Ectodermal cell (in vitro differentiated cells): ENCODE results near the gene IDH3A.

Experiments
- H3K27ac ChIP-seq: 2 replicates; pipeline ENCODE4 v1.7.0; 2013; ENCODE audit warnings: mild to moderate bottlenecking, low read depth, low read length; ENCODE audit not compliant: insufficient read depth, poor library complexity, severe bottlenecking
- H3K27me3 ChIP-seq: 2 replicates; pipeline ENCODE4 v1.7.0; 2013; ENCODE audit warnings: mild to moderate bottlenecking, low read length; ENCODE audit not compliant: insufficient read depth, control insufficient read depth, poor library complexity, severe bottlenecking
- H3K36me3 ChIP-seq: one replicate; pipeline ENCODE4 v1.7.0; 2013; ENCODE audit warnings: low read length; ENCODE audit not compliant: control insufficient read depth, insufficient read depth
- H3K4me1 ChIP-seq: one replicate; pipeline ENCODE4 v1.7.0; 2013; ENCODE audit warnings: low read length; ENCODE audit not compliant: control insufficient read depth, insufficient read depth
- H3K4me3 ChIP-seq: 2 replicates; pipeline ENCODE4 v1.7.0; 2013; ENCODE audit warnings: low read depth, low read length, control low read depth; ENCODE audit not compliant: insufficient read depth
- H3K9me3 ChIP-seq: 2 replicates; pipeline ENCODE4 v1.7.0; 2013; ENCODE audit warnings: mild to moderate bottlenecking, low read length, moderate library complexity; ENCODE audit not compliant: control insufficient read depth
- WGBS, 2 experiments: methylation state at CpG; one replicate each; pipeline ENCODE4 v1.1.7; 2013; ENCODE audit warnings: missing lambda C conversion rate in 2 of 2; 5-methylcytosine and 5-hydroxymethylcytosine counted together

IDH3A gene

DNA sequence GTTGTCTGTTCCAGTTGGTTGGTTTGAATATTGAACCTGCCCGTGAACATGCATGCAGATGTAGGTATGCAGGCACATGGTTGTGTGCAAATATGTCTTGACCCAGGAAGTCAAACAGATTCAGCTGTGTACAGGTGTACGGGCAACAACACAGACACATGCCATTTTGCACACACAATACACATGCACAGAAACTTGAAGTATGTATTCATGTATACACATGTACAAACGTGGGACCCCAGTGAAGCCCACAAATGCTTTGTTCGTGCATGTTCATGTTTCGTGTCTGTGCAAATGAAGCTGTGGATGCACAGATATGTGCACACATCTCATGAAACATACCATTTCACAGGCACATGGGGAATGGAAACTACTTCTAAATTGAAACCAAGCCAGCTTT, 30.7 kb downstream of the IDH3A start:
- H3K9me3 ChIP-seq = no peaks in the 10 kb centered on the region
- H3K4me1 ChIP-seq = no peaks in the 10 kb centered on the region
- no peaks in the 10 kb centered on the region for H3K36me3 ChIP-seq
- no peak overlapping the region for H3K27ac ChIP-seq
- WGBS, 2 experiments = 92 to 93% methylated on average over 5 of the region's 5 CpGs
- no peaks in the 10 kb centered on the region for H3K27me3 ChIP-seq
- no peak overlapping the region for H3K4me3 ChIP-seq

DNA sequence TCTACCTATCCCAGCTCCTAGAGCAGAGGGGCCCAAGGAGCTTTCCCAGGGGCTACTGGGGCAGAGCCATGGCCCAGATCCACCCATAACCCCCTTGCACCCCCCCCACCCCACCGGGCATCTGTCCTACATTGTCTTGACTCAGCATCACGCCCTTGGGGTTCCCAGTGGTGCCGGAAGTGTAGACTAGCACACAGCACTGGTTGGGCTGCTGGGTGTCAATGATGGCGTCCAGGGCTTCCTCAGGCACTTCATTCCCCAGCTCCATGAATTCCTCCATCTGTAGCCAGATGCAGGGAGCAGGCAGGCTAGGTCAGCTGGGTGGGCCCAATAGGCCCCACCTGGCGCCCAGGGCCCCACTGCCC, 33.2 kb downstream of the IDH3A start:
- 91 to 94% methylated on average over 5 of the region's 5 CpGs for WGBS, 2 experiments
- no peaks in the 10 kb centered on the region for H3K27me3 ChIP-seq

DNA sequence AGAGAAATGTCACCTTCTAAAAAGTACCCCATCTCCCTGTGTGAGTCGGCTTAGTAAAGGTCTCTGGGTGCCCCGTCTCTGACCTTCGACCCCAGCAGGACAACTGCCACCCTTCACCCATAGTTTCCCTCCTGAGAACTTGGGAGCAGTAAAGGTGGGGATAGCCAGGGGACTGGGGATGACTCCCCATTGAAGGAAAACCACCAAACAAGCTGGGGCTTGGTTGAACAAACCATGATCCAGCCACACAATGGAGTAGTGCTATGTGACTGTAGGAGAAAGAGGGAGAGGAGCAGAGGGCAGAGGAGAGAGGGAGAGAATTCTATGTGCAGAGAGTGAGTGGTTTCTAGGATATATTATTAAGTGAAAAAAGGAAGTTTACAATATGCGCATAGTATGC, 33.7 kb downstream of the IDH3A start:
- WGBS, 2 experiments = 93 to 94% methylated on average over 4 of the region's 4 CpGs
- no peaks in the 10 kb centered on the region for H3K4me1 ChIP-seq
- H3K27ac ChIP-seq = no peak overlapping the region
- H3K4me3 ChIP-seq = no peak overlapping the region
- no peaks in the 10 kb centered on the region for H3K27me3 ChIP-seq
- no peaks in the 10 kb centered on the region for H3K9me3 ChIP-seq
- no peaks in the 10 kb centered on the region for H3K36me3 ChIP-seq

More for the DNA sequence above, 33.2 kb downstream of the IDH3A start:
- Histone ChIP-seq H3K4me1 (no peaks in the 10 kb centered on the region), H3K9me3 (no peaks in the 10 kb centered on the region), H3K36me3 (no peaks in the 10 kb centered on the region), H3K4me3 (no peak overlapping the region), H3K27ac (no peak overlapping the region)

DNA sequence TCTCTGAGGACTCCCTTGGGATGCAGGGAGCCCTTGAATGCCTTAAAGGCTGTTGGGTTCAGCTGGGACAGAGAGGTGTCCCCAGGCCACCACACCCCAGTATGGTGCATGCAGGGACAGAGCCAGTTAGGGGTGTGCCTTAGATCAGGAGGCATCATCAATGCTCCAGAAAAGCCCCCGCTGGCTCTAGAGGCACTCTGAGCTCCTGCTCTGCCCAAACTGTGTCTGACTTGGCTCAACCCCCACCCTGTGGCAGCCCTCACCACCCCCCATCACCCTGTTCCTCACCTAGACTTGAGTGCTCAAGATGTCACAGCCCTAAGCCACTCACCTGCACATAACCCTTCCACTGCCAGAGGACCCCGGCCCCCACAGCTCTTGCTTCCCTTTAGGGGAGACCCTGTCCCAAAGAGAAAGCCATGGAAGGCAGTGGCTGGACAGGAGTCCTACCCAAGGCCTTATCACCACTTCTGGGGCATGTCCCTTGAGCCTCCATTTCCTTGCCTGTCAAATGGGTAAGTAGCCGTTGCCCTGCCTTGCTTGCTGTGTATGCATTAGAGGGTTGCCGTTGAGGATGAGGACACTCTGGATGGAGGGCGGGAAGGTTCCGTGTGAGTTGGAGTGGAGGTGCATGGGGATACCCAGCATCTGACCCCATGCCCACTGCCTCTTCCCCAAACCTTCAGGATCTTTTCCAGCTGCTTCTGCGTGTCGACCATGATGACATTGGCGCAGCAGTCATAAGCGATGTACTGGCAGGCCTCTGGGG, 43.8 kb downstream of the IDH3A start:
- Histone ChIP-seq H3K36me3 (no peaks in the 10 kb centered on the region), H3K4me3 (no peak overlapping the region), H3K9me3 (no peaks in the 10 kb centered on the region), H3K4me1 (no peaks in the 10 kb centered on the region), H3K27me3 (no peaks in the 10 kb centered on the region), H3K27ac (no peak overlapping the region)
- 95% methylated on average over 10 of the region's 10 CpGs for WGBS, 2 experiments

DNA sequence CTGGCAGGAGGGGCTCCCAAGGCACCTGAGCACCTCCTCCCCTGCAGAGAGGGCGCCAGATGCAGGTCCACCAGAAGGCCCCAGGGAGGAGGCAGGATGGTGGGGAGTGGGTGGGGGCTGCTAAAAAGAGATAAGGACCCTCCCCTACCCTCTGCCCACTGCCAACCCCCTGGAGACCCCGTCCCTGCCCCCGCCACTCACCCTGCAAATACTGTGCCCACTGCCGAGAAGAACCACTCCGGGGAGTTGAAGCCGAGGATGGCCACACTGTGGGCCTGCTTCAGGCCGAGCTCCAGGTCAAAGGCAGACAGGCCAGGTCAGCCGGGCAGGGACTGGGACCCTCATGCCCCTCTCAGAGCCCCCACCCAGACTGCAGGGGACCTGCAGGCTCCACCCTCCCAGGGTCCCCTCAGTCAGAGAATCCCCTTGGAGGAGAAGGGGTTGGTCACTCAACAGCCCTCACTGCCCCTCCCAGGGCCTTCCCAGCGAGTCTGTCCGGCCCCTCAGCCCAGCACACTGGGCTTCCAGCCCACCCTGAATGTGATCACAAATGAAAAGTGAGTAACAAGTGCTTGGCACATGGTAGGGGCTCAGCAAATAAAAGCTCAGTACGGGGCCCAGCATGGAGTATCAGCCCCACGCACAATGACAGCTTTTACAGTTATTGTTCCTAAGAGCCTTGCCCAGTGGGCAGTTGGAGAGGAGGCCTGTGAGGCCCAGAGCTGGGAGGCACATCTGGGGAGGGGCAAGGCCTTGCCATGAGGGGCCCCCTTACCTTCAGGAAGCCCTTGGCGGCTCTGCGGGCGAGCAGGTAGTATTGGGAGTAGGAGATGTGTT, 44.8 kb downstream of the IDH3A start:
- no peaks in the 10 kb centered on the region for H3K36me3 ChIP-seq
- no peaks in the 10 kb centered on the region for H3K4me1 ChIP-seq
- H3K27ac ChIP-seq = no peak overlapping the region
- H3K27me3 ChIP-seq = no peaks in the 10 kb centered on the region
- 82 to 83% methylated on average over 14 to 15 of the region's 15 CpGs for WGBS, 2 experiments
- H3K9me3 ChIP-seq = no peaks in the 10 kb centered on the region
- H3K4me3 ChIP-seq = no peak overlapping the region

DNA sequence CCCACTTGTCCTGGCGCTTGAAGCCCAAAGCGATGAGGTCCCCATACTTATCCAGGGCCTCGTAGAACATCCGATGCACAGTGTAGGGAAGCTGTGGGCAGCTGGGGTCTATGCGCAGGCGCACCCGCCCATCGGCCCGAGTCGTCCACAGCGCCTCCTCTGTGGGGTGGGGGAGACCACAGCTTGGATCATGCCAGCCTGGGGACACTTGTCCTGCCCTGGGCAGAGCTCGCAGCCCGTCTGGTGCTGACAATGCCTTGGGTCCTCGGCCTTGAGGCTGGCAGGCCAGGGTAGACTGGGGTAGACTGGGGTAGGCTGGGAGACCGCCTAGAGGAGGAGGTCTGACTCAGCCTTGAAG, 45.4 kb downstream of the IDH3A start:
- Histone ChIP-seq H3K36me3 (no peaks in the 10 kb centered on the region), H3K27me3 (no peaks in the 10 kb centered on the region), H3K27ac (no peak overlapping the region), H3K4me3 (no peak overlapping the region), H3K4me1 (no peaks in the 10 kb centered on the region), H3K9me3 (no peaks in the 10 kb centered on the region)
- whole genome bisulfite sequencing, 2 experiments = 94 to 95% methylated on average over 15 of the region's 15 CpGs

DNA sequence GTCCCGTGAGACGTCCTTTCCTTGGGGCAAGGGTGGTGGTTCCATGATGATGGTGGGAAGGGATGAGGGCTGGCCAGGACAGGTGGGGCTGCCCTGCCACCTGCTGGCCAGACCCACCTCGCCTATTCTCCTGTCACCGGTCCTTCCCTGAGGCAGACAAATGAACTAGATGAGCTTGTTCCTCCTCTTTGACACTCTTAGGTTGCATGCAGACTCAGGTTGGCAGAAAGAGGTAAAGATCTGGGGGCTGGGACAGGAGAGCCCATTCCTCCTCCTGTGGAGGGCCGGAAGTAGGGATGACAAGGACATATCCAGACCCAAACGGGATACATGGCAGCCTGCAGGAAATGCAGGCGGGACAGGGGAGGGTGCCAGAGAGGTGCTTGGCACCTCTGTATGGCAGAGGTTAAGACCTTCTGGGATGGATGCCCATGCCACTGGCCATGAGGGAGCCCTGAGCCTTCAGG, 46.6 kb downstream of the IDH3A start:
- no peaks in the 10 kb centered on the region for H3K4me1 ChIP-seq
- H3K27ac ChIP-seq = no peak overlapping the region
- no peaks in the 10 kb centered on the region for H3K36me3 ChIP-seq
- no peaks in the 10 kb centered on the region for H3K9me3 ChIP-seq
- H3K4me3 ChIP-seq = no peak overlapping the region
- H3K27me3 ChIP-seq = no peaks in the 10 kb centered on the region
- 59% methylated on average over 7 of the region's 7 CpGs for WGBS, 2 experiments

DNA sequence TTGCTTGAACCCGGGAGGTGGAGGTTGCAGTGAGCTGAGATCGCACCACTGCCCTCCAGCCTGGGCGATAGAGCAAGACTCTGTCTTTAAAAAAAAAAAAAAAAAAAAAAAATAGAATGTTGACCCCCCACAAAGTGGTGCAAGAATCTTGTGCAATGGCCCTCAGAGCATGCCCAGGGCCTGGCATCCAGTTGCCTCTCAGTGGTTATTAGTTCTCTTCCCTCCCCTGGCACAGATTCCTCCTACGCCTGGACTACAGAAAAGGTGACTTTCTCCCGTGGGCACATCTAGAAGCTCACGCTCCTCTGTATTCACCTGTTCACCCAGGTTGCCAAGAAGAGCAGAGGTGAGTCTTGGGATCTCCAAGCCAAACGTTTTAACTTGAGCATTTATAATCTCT, 48.5 kb downstream of the IDH3A start:
- H3K36me3 ChIP-seq = no peaks in the 10 kb centered on the region

DNA sequence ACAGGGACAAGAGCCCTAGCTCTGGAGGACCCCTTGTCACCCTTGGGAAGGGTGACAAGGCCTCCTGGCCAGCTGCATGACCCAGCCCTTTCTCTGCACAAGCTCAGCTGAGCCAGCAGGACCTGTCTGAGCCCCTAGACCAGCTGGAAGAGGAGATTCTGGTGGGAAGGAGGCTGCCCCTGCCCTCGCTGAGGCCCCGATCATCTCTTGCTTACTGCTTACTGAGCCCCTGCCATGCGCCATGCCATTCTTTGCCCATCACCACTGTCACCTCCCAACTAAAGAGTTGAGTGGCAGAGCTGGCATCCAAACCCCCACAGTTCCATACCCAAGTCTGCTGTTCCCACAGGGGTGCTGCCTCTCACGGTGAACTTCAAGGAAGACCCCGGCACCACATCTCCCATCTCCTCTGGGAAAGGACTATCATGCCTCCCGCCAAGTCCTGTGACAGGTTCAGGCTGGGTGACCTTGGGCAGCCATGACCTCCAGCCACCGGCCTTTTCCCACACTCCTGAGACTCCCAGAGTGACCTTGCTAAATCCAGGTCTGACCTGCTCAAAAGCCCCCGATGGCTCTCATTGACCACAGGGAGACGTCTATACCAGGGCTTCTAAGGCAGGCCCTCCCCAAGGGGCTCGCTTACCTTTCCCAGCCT, 51.2 kb downstream of the IDH3A start:
- WGBS, 2 experiments = 94 to 95% methylated on average over 10 of the region's 10 CpGs
- Histone ChIP-seq H3K4me3 (no peak overlapping the region), H3K4me1 (peaks cover 6% of the 10 kb centered on the region), H3K27me3 (no peaks in the 10 kb centered on the region), H3K36me3 (no peaks in the 10 kb centered on the region), H3K27ac (no peak overlapping the region), H3K9me3 (no peaks in the 10 kb centered on the region)

More for the DNA sequence above, 48.5 kb downstream of the IDH3A start:
- no peaks in the 10 kb centered on the region for H3K27me3 ChIP-seq
- H3K27ac ChIP-seq = no peak overlapping the region
- no peaks in the 10 kb centered on the region for H3K4me1 ChIP-seq
- H3K9me3 ChIP-seq = no peaks in the 10 kb centered on the region
- WGBS, 2 experiments = 84 to 86% methylated on average over 7 of the region's 7 CpGs
- H3K4me3 ChIP-seq = no peak overlapping the region
